Activated CD8-positive, alpha-beta memory T cell treated with anti-CD3 and anti-CD28 coated beads for 1 hour (primary cell): ENCODE measurements around the gene CEP85.
A peak's percentile ranks its signal among the peaks of the same experiment; 100 is the strongest.

Experiments used
- DNase-seq, 2 donors: peaks; one replicate each; pipeline ENCODE4 v3.0.0-alpha.2; 2020; ENCODE audit warnings: low read depth in 1 of 2; ENCODE audit errors: extremely low read depth in 1 of 2

Gene CEP85

GRCh38 chr1:26276432-26276838 lies 42.4 kb downstream of the CEP85 start:
- no peak for DNase-seq

- no peak for DNase-seq
Measured at GRCh38 chr1:26277261-26277661, 43.3 kb downstream of the CEP85 start.

GRCh38 chr1:26277719-26278118 lies 43.7 kb downstream of the CEP85 start:
- no peak for DNase-seq

GRCh38 chr1:26278303-26278702 lies 44.3 kb downstream of the CEP85 start:
- DNase-seq: no peak

- DNase-seq: no peak
Measured at GRCh38 chr1:26278724-26279455, 44.9 kb downstream of the CEP85 start.

GRCh38 chr1:26279456-26280332 lies 45.7 kb downstream of the CEP85 start, which contains the start of gene SH3BGRL3:
TSS of gene SH3BGRL3 (plus strand) at chr1:26280086. CDS start at chr1:26280156, 70 bp downstream.
- peak; percentile 63 to 73 for DNase-seq

- DNase-seq: no peak
Measured at GRCh38 chr1:26280333-26281042, 46.5 kb downstream of the CEP85 start.

GRCh38 chr1:26281091-26281958 lies 47.3 kb downstream of the CEP85 start:
- no peak for DNase-seq

GRCh38 chr1:26281971-26282370 lies 48.0 kb downstream of the CEP85 start:
- no peak for DNase-seq

GRCh38 chr1:26282401-26282918 lies 48.5 kb downstream of the CEP85 start:
- no peak for DNase-seq

GRCh38 chr1:26283279-26283853 lies 49.4 kb downstream of the CEP85 start:
- no peak for DNase-seq

- no peak for DNase-seq
Measured at GRCh38 chr1:26283871-26284596, 50.0 kb downstream of the CEP85 start.

GRCh38 chr1:26284597-26285347 lies 50.8 kb downstream of the CEP85 start:
- DNase-seq: peak; percentile 89 to 97

- no peak for DNase-seq
Measured at GRCh38 chr1:26285366-26286063, 51.5 kb downstream of the CEP85 start.

- no peak for DNase-seq
Measured at GRCh38 chr1:26286064-26286416, 52.0 kb downstream of the CEP85 start.

GRCh38 chr1:26287033-26287711 lies 53.2 kb downstream of the CEP85 start:
- no peak for DNase-seq

- no peak for DNase-seq
Measured at GRCh38 chr1:26287811-26288210, 53.8 kb downstream of the CEP85 start.
